ES-I3 (cell line): Measurements from ENCODE around the gene ERMARD.

Experiments used
- H3K36me3 ChIP-seq: 2 replicates; pipeline ENCODE4 v1.6.1; 2013; ENCODE audit warnings: mild to moderate bottlenecking, low read length, control low read depth, moderate library complexity; ENCODE audit not compliant: insufficient read depth
- H3K4me1 ChIP-seq: 2 replicates; pipeline ENCODE4 v1.6.1; 2013; ENCODE audit warnings: mild to moderate bottlenecking, control low read depth, low read length; ENCODE audit not compliant: insufficient read depth
- H3K9ac ChIP-seq: 2 replicates; pipeline ENCODE4 v1.6.1; 2013; ENCODE audit warnings: low read depth, mild to moderate bottlenecking, low read length, moderate library complexity
- H3K9me3 ChIP-seq: 2 replicates; pipeline ENCODE4 v1.6.1; 2013; ENCODE audit warnings: mild to moderate bottlenecking, low read length, moderate library complexity; ENCODE audit not compliant: control insufficient read depth, insufficient read depth

Gene ERMARD

GRCh38 chr6:169807699-169808607, 56.5 kb downstream of the ERMARD start:
- H3K36me3 ChIP-seq, result no peaks in the 10 kb centered on the region
- no peak overlapping the region for H3K9ac ChIP-seq
- peaks cover 9% of the 10 kb centered on the region for H3K4me1 ChIP-seq
- no peaks in the 10 kb centered on the region for H3K9me3 ChIP-seq

GRCh38 chr6:169808608-169808967, 57.2 kb downstream of the ERMARD start:
- H3K4me1 ChIP-seq, result peaks cover 9% of the 10 kb centered on the region
- H3K36me3 ChIP-seq, result no peaks in the 10 kb centered on the region
- no peak overlapping the region for H3K9ac ChIP-seq
- H3K9me3 ChIP-seq, result no peaks in the 10 kb centered on the region; the same call in 1 of the 2 replicates

GRCh38 chr6:169809386-169809785, 58.0 kb downstream of the ERMARD start:
- H3K9ac ChIP-seq, result no peak overlapping the region
- peaks cover 9% of the 10 kb centered on the region for H3K4me1 ChIP-seq
- H3K36me3 ChIP-seq, result no peaks in the 10 kb centered on the region
- no peaks in the 10 kb centered on the region; the same call in 1 of the 2 replicates for H3K9me3 ChIP-seq

GRCh38 chr6:169810066-169810989, 58.9 kb downstream of the ERMARD start:
- Histone ChIP-seq H3K9me3 (peaks cover under 1% of the 10 kb centered on the region; the same call in 1 of the 2 replicates), H3K9ac (no peak overlapping the region), H3K4me1 (peaks cover 9% of the 10 kb centered on the region), H3K36me3 (no peaks in the 10 kb centered on the region)

- no peak overlapping the region for H3K9ac ChIP-seq
- H3K36me3 ChIP-seq, result no peaks in the 10 kb centered on the region
- peaks cover 9% of the 10 kb centered on the region for H3K4me1 ChIP-seq
- peaks cover 3% of the 10 kb centered on the region; the same call in 1 of the 2 replicates for H3K9me3 ChIP-seq
Measured at GRCh38 chr6:169811072-169811471, 59.6 kb downstream of the ERMARD start.

GRCh38 chr6:169811521-169812256, 60.3 kb downstream of the ERMARD start:
- no peaks in the 10 kb centered on the region for H3K36me3 ChIP-seq
- peaks cover 9% of the 10 kb centered on the region for H3K4me1 ChIP-seq
- peaks cover 3% of the 10 kb centered on the region; the same call in 1 of the 2 replicates for H3K9me3 ChIP-seq
- H3K9ac ChIP-seq, result no peak overlapping the region

GRCh38 chr6:169812257-169812644, 60.8 kb downstream of the ERMARD start:
- Histone ChIP-seq H3K9me3 (peaks cover 3% of the 10 kb centered on the region; the same call in 1 of the 2 replicates), H3K4me1 (peaks cover 9% of the 10 kb centered on the region), H3K9ac (no peak overlapping the region), H3K36me3 (no peaks in the 10 kb centered on the region)

GRCh38 chr6:169813969-169814368, 62.5 kb downstream of the ERMARD start:
- no peaks in the 10 kb centered on the region for H3K36me3 ChIP-seq
- H3K4me1 ChIP-seq, result peaks cover 9% of the 10 kb centered on the region
- H3K9me3 ChIP-seq, result peaks cover 3% of the 10 kb centered on the region; the same call in 1 of the 2 replicates
- no peak overlapping the region for H3K9ac ChIP-seq

- no peak overlapping the region for H3K9ac ChIP-seq
- peaks cover 3% of the 10 kb centered on the region; the same call in 1 of the 2 replicates for H3K9me3 ChIP-seq
- H3K36me3 ChIP-seq, result no peaks in the 10 kb centered on the region
- no peaks in the 10 kb centered on the region for H3K4me1 ChIP-seq
Measured at GRCh38 chr6:169816054-169816453, 64.6 kb downstream of the ERMARD start.

- peaks cover 3% of the 10 kb centered on the region; the same call in 1 of the 2 replicates for H3K9me3 ChIP-seq
- no peaks in the 10 kb centered on the region for H3K4me1 ChIP-seq
- H3K36me3 ChIP-seq, result no peaks in the 10 kb centered on the region
- no peak overlapping the region for H3K9ac ChIP-seq
Measured at GRCh38 chr6:169816975-169817374, 65.6 kb downstream of the ERMARD start.

- Histone ChIP-seq H3K9ac (no peak overlapping the region), H3K9me3 (peaks cover 5% of the 10 kb centered on the region; the same call in 1 of the 2 replicates), H3K36me3 (no peaks in the 10 kb centered on the region), H3K4me1 (no peaks in the 10 kb centered on the region)
Measured at GRCh38 chr6:169820358-169820757, 68.9 kb downstream of the ERMARD start.

- H3K36me3 ChIP-seq, result no peaks in the 10 kb centered on the region
- H3K9me3 ChIP-seq, result peaks cover 6% of the 10 kb centered on the region; the same call in 1 of the 2 replicates
Measured at GRCh38 chr6:169824021-169824420, 72.6 kb downstream of the ERMARD start.

GRCh38 chr6:169824848-169825557, 73.6 kb downstream of the ERMARD start:
- no peaks in the 10 kb centered on the region for H3K4me1 ChIP-seq
- H3K9ac ChIP-seq, result no peak overlapping the region
- peaks cover 6% of the 10 kb centered on the region; the same call in 1 of the 2 replicates for H3K9me3 ChIP-seq
- no peaks in the 10 kb centered on the region for H3K36me3 ChIP-seq

More at GRCh38 chr6:169824021-169824420, 72.6 kb downstream of the ERMARD start:
- Histone ChIP-seq H3K9ac (no peak overlapping the region), H3K4me1 (no peaks in the 10 kb centered on the region)
